GM18951 (cell line): ENCODE measurements around the gene MRPS34.

Source experiments
- POLR2A ChIP-seq: IDR thresholded peaks from 4 replicates; pipeline ENCODE4 v1.6.1; 2011; ENCODE audit warnings: mild to moderate bottlenecking; ENCODE audit not compliant: insufficient read length, insufficient read depth; ENCODE audit errors: extremely low read depth
- in situ Hi-C: fragments of 300-500 bp; cut with MboI; formaldehyde crosslinking; loops from one replicate; pipeline ENCODE4 v1.12.0; 2022; ENCODE audit warnings: low sequenced_read_pairs, mixed read lengths, inconsistent platforms; ENCODE audit not compliant: unreplicated experiment

MRPS34 gene

DNA sequence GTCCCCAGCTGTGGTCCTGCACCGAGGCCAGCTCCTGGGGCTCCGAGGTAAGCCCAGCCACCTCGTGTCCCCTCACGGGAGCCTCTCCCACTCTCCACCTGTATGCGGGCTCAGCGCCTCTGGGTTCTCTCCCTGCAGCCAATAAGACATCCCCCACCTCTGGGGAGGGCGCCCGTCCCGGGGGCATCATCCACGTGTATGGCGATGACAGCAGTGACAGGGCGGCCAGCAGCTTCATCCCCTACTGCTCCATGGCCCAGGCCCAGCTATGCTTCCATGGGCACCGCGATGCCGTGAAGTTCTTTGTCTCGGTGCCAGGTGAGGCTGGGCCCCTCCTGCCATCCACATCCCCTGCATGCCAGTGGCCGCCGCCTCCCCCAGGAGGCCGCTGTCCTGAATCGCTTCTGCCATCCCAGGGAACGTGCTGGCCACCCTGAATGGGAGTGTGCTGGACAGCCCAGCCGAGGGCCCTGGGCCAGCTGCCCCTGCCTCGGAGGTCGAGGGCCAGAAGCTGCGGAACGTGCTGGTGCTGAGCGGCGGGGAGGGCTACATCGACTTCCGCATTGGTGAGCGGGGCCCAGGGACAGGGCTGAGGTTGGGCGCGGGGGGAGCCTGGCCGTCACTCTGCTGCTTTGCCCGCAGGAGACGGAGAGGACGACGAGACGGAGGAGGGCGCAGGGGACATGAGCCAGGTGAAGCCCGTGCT is 4.7 kb downstream of the MRPS34 start:
- in situ Hi-C loops: no loop called here
- TF ChIP-seq POLR2A: no peak

DNA sequence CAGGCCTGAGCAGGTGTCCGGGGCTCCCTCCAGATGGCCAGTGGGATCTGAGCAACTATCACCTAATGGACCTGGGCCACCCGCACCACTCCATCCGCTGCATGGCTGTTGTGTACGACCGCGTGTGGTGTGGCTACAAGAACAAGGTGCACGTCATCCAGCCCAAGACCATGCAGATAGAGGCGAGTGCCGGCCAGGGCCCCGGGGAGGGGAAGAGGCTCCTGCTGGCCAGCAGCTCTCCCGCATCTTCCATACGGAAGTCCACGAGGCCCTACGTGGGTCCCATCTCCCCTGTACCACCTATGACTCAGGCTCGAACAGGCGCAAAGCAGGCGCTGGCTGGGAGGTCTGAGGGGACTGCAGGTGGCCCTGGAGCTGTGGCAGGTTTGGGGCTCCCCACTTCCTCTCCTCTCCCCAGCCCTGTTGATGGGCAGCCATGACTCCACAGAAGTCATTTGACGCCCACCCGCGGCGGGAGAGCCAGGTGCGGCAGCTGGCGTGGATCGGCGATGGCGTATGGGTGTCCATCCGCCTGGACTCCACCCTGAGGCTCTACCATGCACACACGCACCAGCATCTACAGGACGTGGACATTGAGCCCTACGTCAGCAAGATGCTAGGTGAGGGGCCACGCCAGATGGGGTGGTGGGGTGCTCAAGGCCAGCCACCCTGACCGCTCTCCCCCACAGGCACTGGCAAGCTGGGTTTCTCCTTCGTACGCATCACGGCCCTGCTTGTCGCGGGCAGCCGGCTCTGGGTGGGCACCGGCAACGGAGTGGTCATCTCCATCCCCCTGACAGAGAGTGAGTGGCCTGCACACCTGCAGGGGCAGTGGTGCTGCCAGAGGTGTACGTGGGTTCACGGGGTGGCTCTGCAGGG is 5.6 kb downstream of the MRPS34 start:
- in situ Hi-C loops: no loop called here
- TF ChIP-seq POLR2A: no peak

DNA sequence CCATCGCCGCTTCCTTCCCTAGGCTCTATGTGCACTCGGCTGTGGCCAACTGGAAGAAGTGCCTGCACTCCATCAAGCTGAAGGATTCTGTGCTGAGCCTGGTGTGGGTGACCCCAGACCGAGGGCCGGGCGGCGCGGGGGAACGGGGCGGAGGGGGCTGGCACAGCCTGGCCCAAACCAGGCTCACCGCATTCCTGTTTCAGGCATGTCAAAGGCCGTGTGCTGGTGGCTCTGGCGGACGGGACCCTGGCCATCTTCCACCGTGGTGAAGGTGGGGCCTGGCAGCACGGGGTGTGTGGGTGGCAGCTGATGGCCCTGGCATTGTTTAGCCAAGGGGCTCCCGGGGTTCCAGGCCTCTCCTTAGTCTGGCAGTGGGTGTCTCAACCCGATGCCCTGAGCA is 6.2 kb downstream of the MRPS34 start:
- in situ Hi-C loops: no loop called here
- TF ChIP-seq POLR2A: no peak

DNA sequence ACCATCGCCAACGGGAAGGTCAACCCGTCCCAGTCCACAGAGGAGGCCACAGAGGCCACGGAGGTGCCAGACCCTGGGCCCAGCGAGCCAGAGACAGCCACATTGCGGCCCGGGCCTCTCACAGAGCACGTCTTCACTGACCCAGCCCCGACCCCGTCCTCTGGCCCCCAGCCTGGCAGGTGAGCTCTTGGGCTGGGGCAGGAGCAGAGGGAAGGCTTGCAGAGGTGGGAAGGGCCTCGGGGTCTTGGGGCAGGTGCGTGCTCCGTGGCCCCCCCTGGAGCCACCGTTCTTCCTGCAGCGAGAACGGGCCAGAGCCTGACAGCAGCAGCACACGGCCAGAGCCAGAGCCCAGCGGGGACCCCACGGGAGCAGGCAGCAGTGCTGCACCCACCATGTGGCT is 6.7 kb downstream of the MRPS34 start:
- in situ Hi-C loops: no loop called here
- TF ChIP-seq POLR2A: no peak

DNA sequence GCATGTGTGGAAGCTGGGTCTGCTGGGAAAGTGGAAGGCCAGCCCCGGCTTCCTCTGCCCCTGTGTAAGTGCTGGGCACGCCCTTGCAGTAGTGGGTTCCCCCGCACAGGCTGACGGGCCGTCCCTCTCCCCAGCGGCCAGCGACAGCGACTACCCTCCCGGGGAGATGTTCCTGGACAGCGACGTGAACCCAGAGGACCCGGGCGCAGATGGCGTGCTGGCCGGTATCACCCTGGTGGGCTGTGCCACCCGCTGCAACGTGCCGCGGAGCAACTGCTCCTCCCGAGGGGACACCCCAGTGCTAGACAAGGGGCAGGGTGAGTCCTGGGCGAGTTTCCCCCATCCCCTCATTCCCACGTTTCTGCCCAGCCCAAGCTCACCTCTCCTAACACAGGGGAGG is 7.1 kb downstream of the MRPS34 start:
- in situ Hi-C loops: no loop called here
- TF ChIP-seq POLR2A: no peak

DNA sequence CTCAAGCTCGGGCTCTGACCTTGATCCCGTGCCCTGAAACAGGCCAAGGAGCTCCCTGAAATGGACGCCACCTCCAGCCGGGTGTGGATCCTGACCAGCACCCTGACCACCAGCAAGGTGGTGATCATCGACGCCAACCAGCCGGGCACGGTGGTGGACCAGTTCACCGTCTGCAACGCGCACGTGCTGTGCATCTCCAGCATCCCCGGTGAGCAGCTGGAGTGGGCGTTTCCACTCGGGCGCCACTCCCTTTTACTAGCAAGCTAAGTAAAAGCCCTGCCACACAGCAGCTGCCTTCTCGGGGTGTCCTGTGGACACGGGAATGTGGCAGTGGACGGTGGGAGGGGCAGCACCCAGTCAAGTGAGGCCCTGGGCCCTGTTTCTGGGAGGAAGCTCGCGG is 8.0 kb downstream of the MRPS34 start:
- in situ Hi-C loops: no loop called here
- no peak for TF ChIP-seq POLR2A

DNA sequence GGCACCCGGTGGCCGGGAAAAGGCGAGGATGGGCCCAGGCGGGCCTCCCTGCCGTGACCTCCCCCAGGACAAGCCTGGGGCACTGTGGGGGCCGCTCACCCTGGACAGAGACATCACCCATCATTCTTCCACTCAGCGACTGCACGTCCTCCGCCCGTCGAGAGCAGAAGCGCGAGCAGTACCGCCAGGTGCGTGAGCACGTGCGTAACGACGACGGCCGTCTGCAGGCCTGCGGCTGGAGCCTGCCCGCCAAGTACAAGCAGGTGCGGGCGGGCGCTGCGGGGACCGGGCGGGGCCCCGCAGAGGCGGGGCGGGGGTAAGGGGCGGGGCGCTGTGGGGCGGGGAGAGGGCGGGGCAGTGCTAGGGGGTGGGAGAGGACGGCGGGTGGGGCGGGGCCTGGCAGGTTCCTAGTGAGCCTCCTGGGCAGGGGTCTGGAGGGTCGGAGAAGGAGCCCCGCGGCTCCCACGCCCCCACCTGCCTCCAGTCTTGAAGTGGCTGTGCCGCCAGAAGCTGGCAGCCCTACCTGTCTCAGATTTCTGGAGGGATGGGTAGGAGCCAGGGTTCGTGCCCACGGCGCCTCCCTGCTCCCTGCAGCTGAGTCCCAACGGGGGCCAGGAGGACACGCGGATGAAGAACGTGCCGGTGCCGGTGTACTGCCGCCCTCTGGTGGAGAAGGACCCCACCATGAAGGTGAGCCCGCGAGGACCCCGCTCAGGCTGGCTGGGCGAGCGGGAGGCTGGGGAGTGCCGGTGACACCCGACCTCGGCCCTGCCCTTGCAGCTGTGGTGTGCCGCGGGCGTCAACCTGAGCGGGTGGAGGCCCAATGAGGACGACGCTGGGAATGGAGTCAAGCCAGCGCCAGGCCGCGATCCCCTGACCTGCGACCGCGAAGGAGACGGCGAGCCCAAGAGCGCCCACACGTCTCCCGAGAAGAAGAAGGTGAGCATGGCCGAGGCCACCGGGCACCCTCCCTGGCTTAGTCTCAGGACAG is 9.1 kb downstream of the MRPS34 start:
- in situ Hi-C loops: no loop called here
- TF ChIP-seq POLR2A: no peak

DNA sequence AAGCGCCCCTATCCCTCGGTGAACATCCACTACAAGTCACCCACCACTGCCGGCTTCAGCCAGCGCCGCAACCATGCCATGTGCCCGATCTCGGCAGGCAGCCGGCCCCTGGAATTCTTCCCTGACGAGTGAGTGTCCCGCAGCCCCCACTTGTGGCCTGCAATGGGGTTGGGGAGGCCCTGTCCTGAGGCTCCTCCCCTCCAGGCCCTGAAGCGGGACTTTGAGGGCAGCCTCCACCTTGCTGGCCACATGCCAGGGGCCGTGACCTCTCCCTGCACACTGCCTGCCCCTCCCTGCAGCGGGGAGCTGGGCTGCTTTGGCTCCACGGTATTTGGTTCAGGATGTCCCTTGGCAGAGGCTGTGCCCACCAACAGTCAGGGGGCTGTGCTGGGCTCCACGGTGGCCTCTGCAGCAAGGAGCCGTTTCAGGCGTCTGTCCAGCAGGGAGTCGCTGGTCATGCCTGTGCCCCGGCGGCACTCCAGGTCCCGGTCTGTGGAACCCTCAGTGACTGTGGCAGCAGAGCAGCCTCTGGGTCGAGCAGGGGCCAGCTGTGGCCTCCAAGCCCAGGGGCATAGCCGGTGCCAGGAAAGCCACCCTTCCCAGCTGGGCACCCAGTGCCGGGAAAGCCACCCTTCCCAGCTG is 9.9 kb downstream of the MRPS34 start:
- in situ Hi-C loops: no loop called here
- no peak for TF ChIP-seq POLR2A

DNA sequence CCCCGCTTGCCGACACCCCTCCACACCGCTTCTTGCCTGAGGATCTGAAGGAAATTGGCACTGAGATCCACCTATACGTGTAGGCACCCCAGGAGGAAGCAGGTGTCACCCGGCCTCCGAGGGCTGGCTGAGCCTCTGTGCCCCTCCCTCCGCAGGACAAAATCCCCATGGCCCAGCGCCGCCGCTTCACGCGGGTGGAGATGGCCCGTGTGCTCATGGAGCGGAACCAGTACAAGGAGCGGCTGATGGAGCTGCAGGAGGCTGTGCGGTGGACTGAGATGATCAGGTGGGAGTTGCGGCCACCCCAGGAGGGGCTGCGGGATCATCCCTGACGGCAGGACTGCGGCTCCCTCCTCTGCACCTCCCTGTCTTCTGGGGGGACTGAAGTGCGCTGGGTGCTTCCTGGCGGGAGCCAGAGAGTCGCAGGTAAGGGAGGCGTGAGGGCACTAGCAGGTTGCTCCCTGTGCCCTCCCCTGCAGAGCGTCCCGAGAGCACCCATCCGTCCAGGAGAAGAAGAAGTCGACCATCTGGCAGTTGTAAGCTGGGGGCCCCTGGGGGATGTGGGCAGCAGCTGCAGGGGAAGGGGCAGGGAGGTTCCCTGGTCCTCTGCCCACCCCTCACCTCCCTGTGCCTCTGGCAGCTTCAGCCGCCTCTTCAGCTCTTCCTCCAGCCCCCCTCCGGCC is 10.6 kb downstream of the MRPS34 start:
- in situ Hi-C loops: no loop called here
- TF ChIP-seq POLR2A: no peak

DNA sequence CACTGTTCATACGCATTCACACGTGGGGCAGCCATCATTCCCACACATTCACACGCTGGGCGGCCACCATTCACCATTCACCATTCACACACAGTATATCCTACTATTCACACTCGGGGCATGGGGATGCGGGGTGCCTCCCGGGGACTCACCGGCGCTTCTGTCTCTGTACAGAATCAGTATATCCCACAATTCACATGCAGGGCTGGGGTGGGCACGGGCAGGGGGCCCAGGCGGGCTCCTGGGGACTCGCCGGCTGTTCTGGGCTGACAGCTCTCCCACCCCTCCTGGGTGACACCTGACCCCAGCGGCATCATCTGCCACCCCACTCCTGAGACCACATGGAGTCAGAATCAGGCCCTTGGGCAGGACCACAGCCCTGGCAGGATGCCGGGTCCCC is 11.2 kb downstream of the MRPS34 start:
- in situ Hi-C loops: no loop called here
- no peak for TF ChIP-seq POLR2A

DNA sequence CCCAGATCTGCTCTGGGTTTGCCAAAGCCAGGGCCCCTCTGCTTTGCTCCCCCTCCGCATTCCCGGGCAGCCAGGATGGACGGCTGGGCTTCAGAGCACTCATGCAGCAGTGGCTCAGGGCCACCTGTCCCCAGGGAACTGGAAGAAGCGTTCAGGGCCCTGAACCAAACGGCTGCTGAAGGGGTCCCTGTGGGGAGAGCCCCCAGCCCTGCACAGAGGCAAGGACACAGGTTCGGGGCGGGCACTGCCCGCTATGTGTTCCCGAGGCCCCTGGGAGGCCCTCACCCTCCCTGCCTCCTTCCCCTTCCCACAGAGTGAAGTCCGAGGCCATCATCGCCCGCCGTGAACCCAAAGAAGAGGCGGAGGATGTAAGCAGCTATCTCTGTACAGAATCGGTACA is 12.0 kb downstream of the MRPS34 start:
- TF ChIP-seq POLR2A: no peak

DNA sequence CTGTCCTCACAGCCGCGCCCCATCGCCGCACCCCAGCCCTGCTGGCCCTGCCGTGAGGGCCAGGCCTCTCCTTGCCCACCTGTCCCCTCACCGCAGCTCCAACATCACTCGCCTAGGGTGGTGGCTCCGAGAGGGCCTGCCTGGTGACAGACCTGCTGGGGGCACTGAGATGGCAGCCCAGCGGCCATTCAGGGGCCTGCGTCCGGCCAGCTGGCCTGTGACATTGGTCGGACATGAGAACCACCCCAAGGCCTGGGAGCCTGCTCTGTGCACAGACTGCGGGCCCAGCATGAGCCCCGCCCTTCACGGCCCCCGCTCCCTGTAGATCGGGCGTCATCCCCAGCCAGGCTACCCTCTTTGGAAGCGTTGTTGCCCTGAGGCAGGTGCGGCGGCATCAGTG is 13.4 kb downstream of the MRPS34 start:
- TF ChIP-seq POLR2A: no peak

More for the DNA sequence above, 12.0 kb downstream of the MRPS34 start:
- in situ Hi-C loops: no loop called here

More for the DNA sequence above, 13.4 kb downstream of the MRPS34 start:
- in situ Hi-C loops: no loop called here
